22Rv1 (cell line): Measurements from ENCODE around the gene RAB27B.

Experiments
- CTCF ChIP-seq: fragments of 450-650 bp; IDR thresholded peaks from 2 replicates; pipeline ENCODE4 v1.5.1; 2017; ENCODE audit warnings: mild to moderate bottlenecking
- ZFX ChIP-seq: fragments of 450-650 bp; IDR thresholded peaks from 2 replicates; pipeline ENCODE4 v1.6.1; 2017; ENCODE audit warnings: antibody characterized with exemption, borderline replicate concordance

DNA sequence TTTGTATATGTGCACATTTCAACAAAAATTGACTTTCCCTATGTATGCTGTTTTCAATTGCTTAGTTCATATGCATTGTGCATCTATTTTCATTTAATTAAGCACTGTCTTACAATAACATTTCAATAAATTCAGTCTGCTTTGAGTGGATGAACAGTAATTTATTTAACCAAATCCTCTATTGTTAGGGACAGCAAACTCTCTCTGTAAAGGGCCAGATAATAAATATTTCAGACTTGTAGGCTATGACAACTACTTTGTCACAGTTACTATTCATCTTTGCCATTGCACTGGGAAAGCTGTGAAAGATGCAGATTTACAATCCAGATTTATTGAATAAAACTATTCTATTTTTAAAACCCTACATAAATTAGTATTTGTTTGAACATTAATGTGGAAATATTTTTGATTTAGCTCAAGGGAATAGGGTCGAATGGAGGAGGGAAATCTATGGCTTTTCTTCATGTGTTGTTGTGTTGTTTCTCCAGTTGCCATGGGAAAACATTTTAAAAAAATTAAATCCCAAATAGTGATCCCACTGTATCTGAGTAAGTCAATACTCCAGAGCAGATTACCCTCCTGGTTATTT lies 14.2 kb upstream of the RAB27B start:
- TF ChIP-seq CTCF (no peak), ZFX (no peak)
